HL-60 (cell line): Measurements from ENCODE around the gene OTULINL.

Source experiments
- GABPA ChIP-seq: IDR thresholded peaks from 2 replicates; pipeline ENCODE4 v1.6.1; 2012; ENCODE audit warnings: low read depth
- POLR2AphosphoS5 ChIP-seq: IDR thresholded peaks from 2 replicates; pipeline ENCODE4 v1.6.1; 2012; ENCODE audit warnings: low read depth
- SPI1 ChIP-seq: IDR thresholded peaks from 2 replicates; pipeline ENCODE4 v1.6.1; 2012; ENCODE audit warnings: low read depth, mild to moderate bottlenecking, borderline replicate concordance
- TF ChIP-seq, protein P1 (sequence below): IDR thresholded peaks from one replicate; pipeline ENCODE4 v1.5.1; 2011; ENCODE audit warnings: low read length, control low read depth, inconsistent platforms; ENCODE audit not compliant: insufficient read depth
- TF ChIP-seq, protein P2 (sequence below): IDR thresholded peaks from 2 replicates; pipeline ENCODE4 v1.6.1; 2012; ENCODE audit warnings: low read depth; ENCODE audit not compliant: insufficient replicate concordance

DNA sequence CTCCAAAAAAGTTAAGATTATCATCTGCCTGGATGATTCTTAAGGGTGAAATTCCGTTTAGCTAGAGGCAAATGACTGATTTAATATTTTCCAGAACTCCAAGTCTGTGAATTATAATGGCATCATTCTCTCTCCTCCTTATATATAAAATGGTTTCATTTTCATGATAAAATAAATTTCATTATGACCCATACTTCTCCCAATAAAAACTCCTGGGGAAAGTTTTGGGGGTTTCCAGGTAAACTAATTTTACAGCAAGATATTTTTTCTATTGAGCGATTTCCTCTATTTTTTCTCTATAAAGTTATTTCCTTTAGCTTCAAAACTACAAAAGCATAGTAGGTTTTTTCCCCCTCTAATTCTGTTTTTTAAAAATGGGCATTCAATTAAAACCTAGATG, 75.3 kb downstream of the OTULINL start:
- TF ChIP-seq, protein P1, sequence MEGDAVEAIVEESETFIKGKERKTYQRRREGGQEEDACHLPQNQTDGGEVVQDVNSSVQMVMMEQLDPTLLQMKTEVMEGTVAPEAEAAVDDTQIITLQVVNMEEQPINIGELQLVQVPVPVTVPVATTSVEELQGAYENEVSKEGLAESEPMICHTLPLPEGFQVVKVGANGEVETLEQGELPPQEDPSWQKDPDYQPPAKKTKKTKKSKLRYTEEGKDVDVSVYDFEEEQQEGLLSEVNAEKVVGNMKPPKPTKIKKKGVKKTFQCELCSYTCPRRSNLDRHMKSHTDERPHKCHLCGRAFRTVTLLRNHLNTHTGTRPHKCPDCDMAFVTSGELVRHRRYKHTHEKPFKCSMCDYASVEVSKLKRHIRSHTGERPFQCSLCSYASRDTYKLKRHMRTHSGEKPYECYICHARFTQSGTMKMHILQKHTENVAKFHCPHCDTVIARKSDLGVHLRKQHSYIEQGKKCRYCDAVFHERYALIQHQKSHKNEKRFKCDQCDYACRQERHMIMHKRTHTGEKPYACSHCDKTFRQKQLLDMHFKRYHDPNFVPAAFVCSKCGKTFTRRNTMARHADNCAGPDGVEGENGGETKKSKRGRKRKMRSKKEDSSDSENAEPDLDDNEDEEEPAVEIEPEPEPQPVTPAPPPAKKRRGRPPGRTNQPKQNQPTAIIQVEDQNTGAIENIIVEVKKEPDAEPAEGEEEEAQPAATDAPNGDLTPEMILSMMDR = no peak
- TF ChIP-seq, protein P2, sequence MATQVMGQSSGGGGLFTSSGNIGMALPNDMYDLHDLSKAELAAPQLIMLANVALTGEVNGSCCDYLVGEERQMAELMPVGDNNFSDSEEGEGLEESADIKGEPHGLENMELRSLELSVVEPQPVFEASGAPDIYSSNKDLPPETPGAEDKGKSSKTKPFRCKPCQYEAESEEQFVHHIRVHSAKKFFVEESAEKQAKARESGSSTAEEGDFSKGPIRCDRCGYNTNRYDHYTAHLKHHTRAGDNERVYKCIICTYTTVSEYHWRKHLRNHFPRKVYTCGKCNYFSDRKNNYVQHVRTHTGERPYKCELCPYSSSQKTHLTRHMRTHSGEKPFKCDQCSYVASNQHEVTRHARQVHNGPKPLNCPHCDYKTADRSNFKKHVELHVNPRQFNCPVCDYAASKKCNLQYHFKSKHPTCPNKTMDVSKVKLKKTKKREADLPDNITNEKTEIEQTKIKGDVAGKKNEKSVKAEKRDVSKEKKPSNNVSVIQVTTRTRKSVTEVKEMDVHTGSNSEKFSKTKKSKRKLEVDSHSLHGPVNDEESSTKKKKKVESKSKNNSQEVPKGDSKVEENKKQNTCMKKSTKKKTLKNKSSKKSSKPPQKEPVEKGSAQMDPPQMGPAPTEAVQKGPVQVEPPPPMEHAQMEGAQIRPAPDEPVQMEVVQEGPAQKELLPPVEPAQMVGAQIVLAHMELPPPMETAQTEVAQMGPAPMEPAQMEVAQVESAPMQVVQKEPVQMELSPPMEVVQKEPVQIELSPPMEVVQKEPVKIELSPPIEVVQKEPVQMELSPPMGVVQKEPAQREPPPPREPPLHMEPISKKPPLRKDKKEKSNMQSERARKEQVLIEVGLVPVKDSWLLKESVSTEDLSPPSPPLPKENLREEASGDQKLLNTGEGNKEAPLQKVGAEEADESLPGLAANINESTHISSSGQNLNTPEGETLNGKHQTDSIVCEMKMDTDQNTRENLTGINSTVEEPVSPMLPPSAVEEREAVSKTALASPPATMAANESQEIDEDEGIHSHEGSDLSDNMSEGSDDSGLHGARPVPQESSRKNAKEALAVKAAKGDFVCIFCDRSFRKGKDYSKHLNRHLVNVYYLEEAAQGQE = no peak
- no peak for TF ChIP-seq POLR2AphosphoS5
- TF ChIP-seq GABPA = no peak
- no peak for TF ChIP-seq SPI1
